HG03103 (cell line): Measurements from ENCODE around the gene ZNF581.

ENCODE experiments used
- ATAC-seq: cut with Tn5 transposase; IDR thresholded peaks from one replicate; pipeline ENCODE4 v1.9.1; 2021; ENCODE audit warnings: low read depth; ENCODE audit not compliant: unreplicated experiment

The ZNF581 gene

GRCh38 chr19:55611300-55611982 lies 32.0 kb upstream of the ZNF581 start:
- ATAC-seq, result no peak

DNA sequence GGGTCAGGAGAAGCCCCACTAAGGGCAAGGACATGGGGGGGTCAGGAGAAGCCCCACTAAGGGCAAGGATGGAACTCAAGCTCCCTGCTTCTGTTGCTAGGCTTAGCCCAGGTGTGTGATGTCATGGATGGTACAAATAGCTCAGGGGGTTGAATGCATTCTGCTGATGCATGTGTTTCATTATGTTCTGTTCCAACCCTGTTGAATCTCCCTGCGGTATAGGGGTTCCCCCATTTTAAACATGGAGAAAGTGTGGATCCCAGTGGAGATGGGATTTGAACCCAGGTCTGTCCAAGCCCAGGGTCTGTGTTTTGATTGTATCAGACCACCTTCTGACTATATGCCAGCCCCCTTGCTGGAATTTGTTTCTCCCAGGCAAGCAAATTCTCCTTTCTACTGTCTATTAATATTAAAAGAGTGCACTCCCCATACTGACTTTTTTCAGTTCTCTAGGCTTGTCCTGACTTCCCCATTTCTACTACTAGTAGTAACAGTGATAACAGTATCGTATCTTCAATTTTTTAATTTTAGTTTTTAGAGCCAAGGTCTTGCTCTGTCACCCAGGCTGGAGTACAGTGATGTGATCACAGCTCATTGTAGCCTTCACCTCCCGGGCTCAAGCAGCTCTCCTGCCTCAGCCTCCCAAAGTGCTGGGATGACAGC lies 31.3 kb upstream of the ZNF581 start:
- no peak for ATAC-seq

DNA sequence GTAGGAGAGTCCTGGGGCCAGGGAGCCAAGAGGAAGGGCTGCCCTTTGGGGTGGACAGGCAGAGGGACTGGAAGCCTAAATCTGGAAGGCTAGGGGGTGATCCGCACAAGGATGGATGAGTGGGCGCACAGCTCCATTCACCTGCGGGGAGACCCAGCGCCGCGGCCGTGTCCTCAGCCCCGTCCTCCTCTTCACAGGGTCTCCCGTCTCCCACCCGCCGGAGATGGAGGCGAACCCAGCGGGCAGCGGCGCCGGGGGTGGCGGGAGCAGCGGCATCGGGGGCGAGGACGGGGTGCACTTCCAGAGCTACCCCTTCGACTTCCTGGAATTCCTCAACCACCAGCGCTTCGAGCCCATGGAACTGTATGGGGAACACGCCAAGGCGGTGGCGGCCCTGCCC lies 30.1 kb upstream of the ZNF581 start:
- ATAC-seq, result no peak

- no peak for ATAC-seq
Observed at GRCh38 chr19:55613930-55614710, 29.3 kb upstream of the ZNF581 start.

DNA sequence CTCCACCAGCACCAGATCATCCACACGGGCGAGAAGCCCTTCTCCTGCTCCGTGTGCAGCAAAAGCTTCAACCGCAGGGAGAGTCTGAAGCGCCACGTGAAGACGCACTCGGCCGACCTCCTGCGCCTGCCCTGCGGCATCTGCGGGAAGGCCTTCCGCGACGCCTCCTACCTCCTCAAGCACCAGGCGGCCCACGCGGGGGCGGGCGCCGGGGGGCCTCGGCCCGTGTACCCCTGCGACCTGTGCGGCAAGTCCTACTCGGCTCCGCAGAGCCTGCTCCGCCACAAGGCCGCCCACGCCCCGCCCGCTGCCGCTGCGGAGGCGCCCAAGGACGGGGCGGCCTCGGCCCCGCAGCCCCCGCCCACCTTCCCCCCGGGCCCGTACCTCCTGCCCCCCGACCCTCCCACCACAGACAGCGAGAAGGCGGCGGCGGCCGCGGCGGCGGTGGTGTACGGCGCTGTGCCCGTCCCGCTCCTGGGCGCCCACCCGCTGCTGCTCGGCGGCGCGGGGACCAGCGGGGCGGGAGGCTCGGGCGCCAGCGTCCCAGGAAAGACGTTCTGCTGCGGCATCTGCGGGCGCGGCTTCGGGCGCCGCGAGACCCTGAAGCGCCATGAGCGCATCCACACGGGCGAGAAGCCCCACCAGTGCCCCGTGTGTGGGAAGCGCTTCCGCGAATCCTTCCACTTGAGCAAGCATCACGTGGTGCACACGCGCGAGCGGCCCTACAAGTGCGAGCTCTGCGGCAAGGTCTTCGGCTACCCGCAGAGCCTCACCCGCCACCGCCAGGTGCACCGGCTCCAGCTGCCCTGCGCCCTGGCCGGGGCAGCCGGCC lies 28.5 kb upstream of the ZNF581 start:
- no peak for ATAC-seq

- no peak for ATAC-seq
Observed at GRCh38 chr19:55615543-55616394, 27.7 kb upstream of the ZNF581 start.

GRCh38 chr19:55616395-55616875 lies 27.0 kb upstream of the ZNF581 start:
- ATAC-seq, result no peak

- ATAC-seq, result no peak
Observed at GRCh38 chr19:55617426-55617825, 26.0 kb upstream of the ZNF581 start.

DNA sequence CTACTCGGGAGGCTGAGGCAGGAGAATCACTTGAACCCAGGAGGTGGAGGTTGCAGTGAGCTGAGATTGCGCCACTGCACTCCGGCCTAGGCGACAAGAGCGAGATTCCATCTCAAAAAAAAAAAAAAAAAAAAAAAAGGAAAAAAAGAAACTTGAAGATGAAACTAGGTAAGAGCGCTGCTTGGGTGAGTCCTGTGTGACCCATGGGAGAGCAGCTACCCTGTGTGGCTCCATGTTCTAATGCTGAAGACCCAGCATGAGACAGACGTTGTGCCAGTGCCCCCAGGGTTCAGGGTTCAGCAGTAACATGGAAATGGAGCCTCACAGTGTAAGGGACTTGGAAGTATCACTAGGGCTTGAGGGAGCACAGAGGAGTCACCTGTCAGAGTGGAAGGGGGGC lies 25.0 kb upstream of the ZNF581 start:
- ATAC-seq, result no peak

GRCh38 chr19:55619286-55619685 lies 24.2 kb upstream of the ZNF581 start:
- no peak for ATAC-seq

DNA sequence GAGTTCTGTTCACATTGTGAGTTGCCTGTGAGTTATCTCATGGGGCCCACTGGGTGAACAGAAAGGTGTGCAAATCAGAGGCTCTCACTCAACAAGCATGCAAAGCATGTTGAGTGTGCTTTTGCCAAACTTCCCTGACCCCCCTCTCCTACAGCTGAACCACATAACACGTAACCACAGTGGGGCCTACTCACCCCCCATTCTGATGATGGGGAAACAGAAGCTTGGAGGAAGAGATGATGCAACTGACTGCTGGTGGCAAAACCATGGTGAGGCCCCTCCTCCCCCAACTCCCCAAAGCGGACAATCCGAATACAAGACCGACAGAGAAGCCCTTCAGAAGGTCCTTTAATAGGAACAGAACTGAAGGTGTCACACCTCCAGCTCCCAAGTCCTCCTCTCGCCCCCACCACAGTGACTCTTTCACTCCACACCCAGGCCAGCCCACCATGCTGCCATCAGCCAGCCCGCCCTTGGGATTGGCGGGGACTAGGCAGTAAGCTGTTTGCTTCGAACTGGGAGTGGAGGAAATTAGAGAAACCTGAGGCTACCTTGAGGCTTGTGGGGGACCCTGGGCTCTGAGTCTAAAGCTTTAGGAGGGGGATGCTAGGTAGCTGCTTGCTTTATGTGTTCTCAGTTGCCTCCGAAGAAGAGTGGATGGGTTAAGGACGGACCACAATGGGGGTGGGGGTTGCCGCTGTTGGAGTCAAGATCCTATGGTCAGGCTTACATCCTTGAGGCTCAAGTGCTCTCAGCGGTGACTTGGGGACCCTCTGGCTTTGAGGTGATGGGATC lies 22.8 kb upstream of the ZNF581 start:
- no peak for ATAC-seq

GRCh38 chr19:55621205-55621672 lies 22.2 kb upstream of the ZNF581 start:
- ATAC-seq, result no peak

- ATAC-seq, result no peak
Observed at GRCh38 chr19:55621673-55622231, 21.7 kb upstream of the ZNF581 start.

DNA sequence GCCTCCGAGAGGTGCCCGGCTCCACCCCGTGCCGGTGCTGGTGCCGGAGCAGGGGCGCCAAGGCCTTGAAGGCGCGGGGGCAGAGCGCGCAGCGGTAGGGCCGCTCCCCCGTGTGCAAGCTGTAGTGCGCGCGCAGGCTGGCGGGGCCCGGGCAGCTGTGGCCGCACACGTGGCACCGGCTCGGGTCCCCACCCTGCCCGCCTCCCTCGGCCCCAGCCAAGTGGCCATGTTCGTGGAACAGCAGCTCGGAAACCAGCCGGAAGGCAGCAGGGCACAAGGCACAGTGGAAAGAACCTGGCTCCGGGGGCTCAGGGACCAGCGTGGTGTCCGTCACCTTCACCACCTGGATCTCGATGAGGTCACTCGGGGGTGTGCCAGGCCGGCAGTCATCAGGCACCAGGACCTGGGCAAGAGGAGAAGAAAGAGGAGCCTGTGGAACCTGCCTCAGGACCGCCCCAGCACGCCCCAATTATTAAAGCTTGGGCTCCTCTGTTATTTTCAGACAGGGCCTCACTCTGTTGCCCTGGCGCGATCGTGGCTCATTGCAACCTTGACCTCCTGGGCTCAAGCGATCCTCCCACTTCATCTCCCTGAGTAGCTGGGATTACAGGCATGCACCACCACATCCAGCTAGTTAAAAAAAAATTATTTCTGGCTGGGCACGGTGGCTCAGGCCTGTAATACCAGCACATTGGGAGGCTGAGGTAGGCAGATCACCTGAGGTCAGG lies 21.0 kb upstream of the ZNF581 start:
- ATAC-seq, result no peak

GRCh38 chr19:55623130-55623529 lies 20.3 kb upstream of the ZNF581 start:
- ATAC-seq, result no peak

DNA sequence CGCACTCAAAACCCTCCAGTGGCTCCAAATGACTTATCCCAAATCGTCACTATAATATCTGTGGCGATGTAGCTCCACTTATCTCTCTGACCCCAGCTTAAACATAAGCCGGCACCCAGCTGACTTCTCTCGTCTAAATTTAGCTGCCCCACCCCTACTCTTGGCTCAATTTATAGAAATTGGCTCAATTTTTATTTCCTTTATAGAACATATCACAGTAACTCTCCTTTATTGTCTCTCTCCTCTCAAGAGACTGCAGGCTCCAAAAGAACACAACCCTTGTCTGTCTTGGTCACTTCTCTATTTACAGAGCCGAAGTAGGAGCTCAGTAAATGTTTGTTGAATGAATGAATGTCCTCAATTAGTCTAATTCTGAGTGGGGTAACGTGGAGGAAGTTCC lies 19.9 kb upstream of the ZNF581 start:
- ATAC-seq, result no peak

DNA sequence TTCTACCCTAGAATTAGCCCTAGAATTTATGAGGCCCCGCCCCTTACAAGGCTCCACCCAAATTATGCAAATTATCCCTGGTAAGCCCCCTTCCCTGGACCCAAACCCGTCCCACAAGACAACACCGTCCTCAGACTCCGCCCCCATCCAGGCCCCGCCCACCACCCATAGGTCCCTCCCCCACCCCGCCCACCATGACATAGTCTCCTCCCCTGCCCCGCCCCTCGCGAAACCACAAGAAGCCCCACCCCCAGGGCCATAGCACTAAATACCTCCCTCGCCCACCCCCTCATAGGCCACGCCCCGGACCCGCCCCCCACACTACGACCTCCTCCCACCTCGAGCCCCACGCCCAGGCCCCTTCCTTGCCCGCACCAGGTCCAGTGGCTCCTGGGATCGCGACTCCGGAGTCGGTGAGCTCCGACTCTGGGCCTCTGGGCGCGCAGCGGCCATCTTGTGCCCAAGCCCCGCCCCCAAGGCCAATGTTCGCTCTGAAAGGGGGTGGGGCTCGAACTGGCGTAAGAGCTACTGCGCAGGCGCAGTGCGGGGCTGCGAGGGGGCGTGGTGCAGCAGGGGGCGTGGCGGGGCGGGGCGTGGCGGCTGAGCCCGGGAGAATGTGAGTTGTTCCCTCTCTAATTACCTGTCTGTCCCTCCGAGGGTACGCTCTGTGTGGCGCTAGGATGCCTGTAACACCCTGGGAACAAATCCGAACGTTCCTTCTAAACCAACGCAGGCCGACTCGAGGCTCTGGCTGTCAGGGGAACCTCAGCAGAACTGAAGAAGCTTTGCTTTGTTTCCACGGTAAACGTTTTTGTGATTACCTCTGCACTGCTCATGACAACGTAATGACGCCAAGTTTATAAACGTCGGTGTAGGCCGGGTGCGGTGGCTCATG lies 19.1 kb upstream of the ZNF581 start, which contains the start of gene ZNF784:
Gene ZNF784, minus strand, starts transcription at position 458 of the 895 bp plus-strand sequence. Its CDS starts 5 bp downstream, at position 453.
- no peak for ATAC-seq
